B cell (primary cell): ENCODE data around the gene SETD1A. TPM values are rescaled to one million over a fixed set of nuclear protein-coding genes. Genes with fewer than 3 reads are reported as not detected.

Experiments used
- ATAC-seq: fragments of 200-7000 bp; cut with Tn5 transposase; one replicate; pipeline ENCODE4 v1.10.0; 2021; ENCODE audit warnings: low read depth, mild to moderate bottlenecking, moderate number of reproducible peaks, moderate library complexity
- CTCF ChIA-PET: fragments of 350-600 bp; sonication (Branson Sonifier 250); formaldehyde crosslinking; loops from one replicate; lab custom pipeline; 2021; ENCODE audit warnings: antibody characterized with exemption, inconsistent platforms; lab: Charles Lee
- POLR2A ChIA-PET: fragments of 350-600 bp; sonication (Branson Sonifier 250); formaldehyde crosslinking; loops from one replicate; lab custom pipeline; 2021; ENCODE audit warnings: antibody characterized with exemption; lab: Charles Lee
- DNase-seq: peaks from one replicate; pipeline ENCODE4 v3.0.0; 2013
- H2AFZ ChIP-seq: 2 replicates; pipeline ENCODE4 v1.6.1; 2012; ENCODE audit warnings: mild to moderate bottlenecking, low read depth, low read length; ENCODE audit not compliant: insufficient read depth, poor library complexity, severe bottlenecking
- H3K27ac ChIP-seq, 2 donors: 1 replicate in 1 of 2; 2 replicates in 1 of 2; pipeline ENCODE4 v1.5.1; 2012 to 2013; ENCODE audit warnings: low read length in 2 of 2, mild to moderate bottlenecking in 2 of 2, moderate library complexity in 1 of 2
- H3K27me3 ChIP-seq, 4 experiments: fragments of 200-600 bp in 1 of 4; sonication (generic) in 1 of 4; replicated peaks in 1 of 4; 1 replicate in 2 of 4; 2 replicates in 2 of 4; pipeline versions ENCODE4 v1.6.1 to v1.7.0; 2013 to 2016; ENCODE audit warnings: low read length in 3 of 4, mild to moderate bottlenecking in 2 of 4, mixed read lengths in 1 of 4, moderate library complexity in 1 of 4; ENCODE audit not compliant: insufficient read depth in 4 of 4, control insufficient read depth in 3 of 4; ENCODE audit errors: control extremely low read depth in 1 of 4
- H3K36me3 ChIP-seq, 2 experiments: replicated peaks in 1 of 2; 1 replicate in 1 of 2; 2 replicates in 1 of 2; pipeline versions ENCODE4 v1.6.1 to v1.7.1; 2013; ENCODE audit warnings: low read length in 1 of 2; ENCODE audit not compliant: insufficient read depth in 2 of 2, control insufficient read depth in 1 of 2; ENCODE audit errors: control extremely low read depth in 1 of 2, extremely low read depth in 1 of 2
- H3K4me1 ChIP-seq, 2 donors: fragments of 200-600 bp in 1 of 2; sonication (generic) in 1 of 2; 1 replicate in 1 of 2; 2 replicates in 1 of 2; pipeline versions ENCODE4 v1.5.1 to v1.6.1; 2013 to 2017; ENCODE audit warnings: low read length in 2 of 2; ENCODE audit not compliant: control insufficient read depth in 2 of 2, insufficient read depth in 2 of 2
- H3K4me2 ChIP-seq: replicated peaks from 2 replicates; pipeline ENCODE3; 2012; ENCODE audit warnings: mild to moderate bottlenecking, low read depth, low read length; ENCODE audit not compliant: poor library complexity, severe bottlenecking
- H3K4me3 ChIP-seq, 5 experiments: fragments of 200-600 bp in 1 of 5; sonication (generic) in 1 of 5; 1 replicate in 3 of 5; 2 replicates in 2 of 5; pipeline versions ENCODE4 v1.5.1 to v1.7.0; 2011 to 2016; ENCODE audit warnings: low read length in 4 of 5, mild to moderate bottlenecking in 4 of 5, low read depth in 2 of 5, control low read depth in 1 of 5, moderate library complexity in 1 of 5; ENCODE audit not compliant: insufficient read depth in 1 of 5; ENCODE audit errors: control extremely low read depth in 1 of 5, extremely low read depth in 1 of 5
- H3K79me2 ChIP-seq: fragments of 200-600 bp; sonication (generic); one replicate; pipeline ENCODE4 v1.6.0; 2016; ENCODE audit warnings: low read length; ENCODE audit not compliant: control insufficient read depth, insufficient read depth
- H3K9ac ChIP-seq: fragments of 200-600 bp; sonication (generic); 2 replicates; pipeline ENCODE4 v1.6.1; 2017; ENCODE audit warnings: mild to moderate bottlenecking, low read length, moderate library complexity
- H3K9me3 ChIP-seq, 3 donors: one replicate each; pipeline versions ENCODE4 v1.6.1 to v1.7.1; 2013; ENCODE audit warnings: low read length in 2 of 3; ENCODE audit not compliant: control insufficient read depth in 2 of 3, insufficient read depth in 1 of 3; ENCODE audit errors: control extremely low read depth in 1 of 3
- H4K20me1 ChIP-seq: 2 replicates; pipeline ENCODE4 v1.6.0; 2012; ENCODE audit warnings: mild to moderate bottlenecking, low read length; ENCODE audit not compliant: insufficient read depth, control insufficient read depth, poor library complexity, severe bottlenecking
- H3K27ac Mint-ChIP-seq: one replicate; pipeline ENCODE4 v1.8.0; 2021; ENCODE audit warnings: mixed read lengths
- H3K27me3 Mint-ChIP-seq: one replicate; pipeline ENCODE4 v1.8.0; 2021; ENCODE audit warnings: mixed read lengths
- H3K4me1 Mint-ChIP-seq: one replicate; pipeline ENCODE4 v1.8.0; 2021; ENCODE audit warnings: mixed read lengths
- H3K4me3 Mint-ChIP-seq: one replicate; pipeline ENCODE4 v1.8.0; 2021; ENCODE audit warnings: mixed read lengths
- H3K9me3 Mint-ChIP-seq: one replicate; pipeline ENCODE4 v1.8.0; 2022; ENCODE audit warnings: mixed read lengths; ENCODE audit not compliant: insufficient read depth
- CTCF ChIP-seq: fragments of 200-600 bp; IDR thresholded peaks from one replicate; pipeline ENCODE4 v1.8.0; 2022; ENCODE audit warnings: antibody characterized with exemption, mild to moderate bottlenecking
- EZH2 ChIP-seq: IDR thresholded peaks from 2 replicates; pipeline ENCODE4 v1.6.1; 2012; ENCODE audit warnings: borderline replicate concordance, low read depth, mild to moderate bottlenecking, moderate library complexity, low read length; ENCODE audit not compliant: insufficient read depth, poor library complexity, severe bottlenecking
- WGBS: methylation state at CpG from one replicate; pipeline ENCODE4 v1.1.5; 2013; ENCODE audit warnings: missing lambda C conversion rate; ENCODE audit not compliant: insufficient coverage; 5-methylcytosine and 5-hydroxymethylcytosine counted together
- intact Hi-C: fragments of 100-400 bp; cut with micrococcal nuclease; formaldehyde crosslinking; loops from one replicate; pipeline ENCODE4 v1.10.0; 2022
- polyA plus RNA-seq: library from polyadenylated mRNA; depleted of rRNA; stranded (reverse); fragments of >200 nt; gene quantifications from 2 replicates; pipeline ENCODE4 v1.2.3, GENCODE V29; 2012
- total RNA-seq, 2 donors: library from RNA; stranded (reverse); fragments of 120-200 nt in 1 of 2; gene quantifications; 1 replicate in 1 of 2; 2 replicates in 1 of 2; pipeline versions ENCODE4 v1.2.3 to v1.2.4, GENCODE V29; 2013 to 2022

Gene SETD1A
- total and polyA plus RNA-seq, 2 donors (not counting 1 experiment from before 2014, with no cell fraction given) = 11.5 to 39.5 TPM

- 84% methylated on average over 7 of the region's 8 CpGs for WGBS
- TF ChIP-seq EZH2 (no peak), CTCF (no peak)
- Histone ChIP-seq H3K4me3 (no peak overlapping the region), H3K27ac (no peak overlapping the region), H3K36me3 (no peaks in the 10 kb centered on the region), H2AFZ (no peak overlapping the region), H3K9ac (no peak overlapping the region), H3K79me2 (no peaks in the 10 kb centered on the region), H3K4me1 (no peaks in the 10 kb centered on the region), H4K20me1 (no peaks in the 10 kb centered on the region), H3K27me3 (no peaks in the 10 kb centered on the region), H3K4me2 (no peak overlapping the region), H3K9me3 (no peaks in the 10 kb centered on the region)
- DNase-seq (no peak), ATAC-seq (no peak)
- intact Hi-C loops = no loop called here
- no peaks in the 10 kb centered on the region for H3K27me3 Mint-ChIP-seq
- peaks cover 2% of the 10 kb centered on the region for H3K4me1 Mint-ChIP-seq
- no peaks in the 10 kb centered on the region for H3K9me3 Mint-ChIP-seq
- CTCF ChIA-PET = no interaction called here
- no peak overlapping the region for H3K4me3 Mint-ChIP-seq
- POLR2A ChIA-PET = no interaction called here
- no peak overlapping the region for H3K27ac Mint-ChIP-seq
These were observed 33.5 kb downstream of the SETD1A start for GRCh38 chr16:30991052-30991451.

GRCh38 chr16:30992276-30992780, 34.8 kb downstream of the SETD1A start:
- WGBS = 91% methylated on average over 18 of the region's 21 CpGs

More at GRCh38 chr16:30992276-30992780, 34.8 kb downstream of the SETD1A start:
- Mint-ChIP-seq H3K4me3 (no peak overlapping the region), H3K27me3 (no peaks in the 10 kb centered on the region), H3K9me3 (no peaks in the 10 kb centered on the region), H3K4me1 (peaks cover 9% of the 10 kb centered on the region), H3K27ac (no peak overlapping the region)
- Histone ChIP-seq H3K27me3 (peaks cover 0 to 4% (median 0%) of the 10 kb centered on the region in 4 experiments), H3K4me2 (no peak overlapping the region), H3K27ac (no peak overlapping the region), H3K9ac (no peak overlapping the region), H4K20me1 (no peaks in the 10 kb centered on the region), H3K9me3 (peaks cover 0 to under 1% (median 0%) of the 10 kb centered on the region in 3 donors), H3K36me3 (no peaks in the 10 kb centered on the region), H3K4me3 (no peak overlapping the region), H3K79me2 (no peaks in the 10 kb centered on the region), H2AFZ (no peak overlapping the region), H3K4me1 (peaks cover 7 to 9% of the 10 kb centered on the region in 2 donors)
- POLR2A ChIA-PET = no interaction called here
- intact Hi-C loops = no loop called here
- DNase-seq (no peak), ATAC-seq (no peak)
- CTCF ChIA-PET = no interaction called here
- TF ChIP-seq CTCF = no peak
- no peak for TF ChIP-seq EZH2
